HG03439 (cell line): ENCODE data around the gene MINDY4.

Experiments
- ATAC-seq: cut with Tn5 transposase; IDR thresholded peaks from one replicate; pipeline ENCODE4 v1.9.1; 2021; ENCODE audit warnings: mild to moderate bottlenecking, moderate library complexity; ENCODE audit not compliant: unreplicated experiment

MINDY4 gene

DNA sequence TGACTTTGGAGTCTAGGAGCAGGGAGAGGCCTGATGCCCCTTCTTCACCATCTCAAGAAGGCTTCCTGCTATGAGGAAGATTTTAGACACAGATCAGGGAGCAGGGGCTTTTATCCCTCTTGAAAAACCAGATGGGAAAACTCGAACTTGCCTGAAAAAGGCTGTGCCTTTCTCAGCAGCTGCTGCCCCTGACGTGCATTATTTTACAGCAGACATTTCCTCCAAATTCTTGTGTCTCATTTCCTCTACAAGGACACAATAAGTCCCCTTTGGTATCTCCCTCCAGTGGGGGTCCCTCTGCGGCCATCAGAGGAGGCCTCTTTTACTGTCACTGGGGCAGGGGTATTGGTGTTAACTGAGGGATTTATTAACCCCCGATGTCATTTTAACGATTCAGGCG, 102.4 kb downstream of the MINDY4 start:
- ATAC-seq = no peak

DNA sequence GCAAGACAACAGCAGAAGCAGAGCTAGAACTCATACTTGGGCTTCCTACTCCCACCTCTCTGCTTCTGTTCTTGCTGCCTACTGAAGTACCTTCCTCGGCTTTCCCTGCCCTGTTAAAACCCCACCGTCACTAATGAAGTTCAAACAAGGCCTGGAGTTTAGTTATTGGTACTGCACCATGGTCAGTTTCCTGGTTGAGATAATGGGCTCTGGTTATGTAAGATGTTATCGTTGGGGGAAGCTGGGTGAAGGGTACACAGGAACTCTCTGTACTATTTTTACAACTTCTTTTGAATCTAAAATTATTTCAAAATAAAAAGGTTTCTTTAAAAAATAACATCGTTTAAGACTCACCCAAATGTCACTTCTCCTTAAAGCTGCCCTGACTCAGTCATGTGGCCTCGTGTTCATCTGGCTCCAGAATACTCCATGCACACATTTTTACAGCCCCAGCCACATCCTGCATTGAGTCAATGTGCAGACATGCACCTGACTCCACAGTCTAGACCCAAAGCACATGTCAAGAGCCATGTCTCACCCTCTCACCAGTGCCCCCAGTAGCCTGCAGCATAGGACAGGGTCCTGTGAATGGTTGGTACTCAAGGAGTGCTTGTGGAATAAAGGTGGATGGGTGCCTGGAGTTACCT, 103.6 kb downstream of the MINDY4 start:
- ATAC-seq = no peak

DNA sequence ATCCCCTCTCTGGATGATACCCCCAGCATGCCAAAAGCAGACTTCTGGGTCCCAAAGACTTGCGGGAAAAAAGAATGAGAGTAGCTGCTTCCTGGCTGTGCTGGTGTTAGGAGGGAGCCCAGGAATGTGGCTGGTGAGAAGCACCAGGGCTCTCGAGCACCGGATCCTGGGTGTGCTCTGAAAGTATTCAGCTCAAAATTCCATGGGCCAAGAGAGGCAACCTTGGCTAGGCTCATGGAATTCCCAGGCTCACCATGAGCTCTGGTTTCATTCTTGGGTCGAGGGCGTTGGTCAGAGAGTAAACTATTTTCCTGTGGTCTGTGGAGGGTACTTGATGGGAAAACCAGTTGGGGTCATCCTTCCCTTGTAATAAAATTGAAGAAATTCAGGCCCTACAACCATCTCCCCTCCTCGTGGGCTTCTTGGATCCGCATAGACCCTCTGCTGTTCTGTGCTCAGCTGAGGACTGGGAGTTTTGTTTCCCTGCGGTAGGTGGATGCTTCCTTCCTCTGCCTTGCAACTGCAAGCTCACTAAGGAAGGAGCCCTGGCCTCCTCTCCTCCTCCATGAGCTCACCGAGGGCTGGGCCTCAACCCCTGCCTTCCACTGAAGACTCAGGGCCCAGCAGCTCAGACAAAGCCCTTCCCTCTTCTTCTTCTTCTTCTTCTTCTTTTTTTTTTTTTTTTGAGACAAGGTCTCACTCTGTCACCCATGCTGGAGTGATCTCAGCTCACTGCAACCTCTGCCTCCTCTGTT, 106.0 kb downstream of the MINDY4 start:
- ATAC-seq = no peak

DNA sequence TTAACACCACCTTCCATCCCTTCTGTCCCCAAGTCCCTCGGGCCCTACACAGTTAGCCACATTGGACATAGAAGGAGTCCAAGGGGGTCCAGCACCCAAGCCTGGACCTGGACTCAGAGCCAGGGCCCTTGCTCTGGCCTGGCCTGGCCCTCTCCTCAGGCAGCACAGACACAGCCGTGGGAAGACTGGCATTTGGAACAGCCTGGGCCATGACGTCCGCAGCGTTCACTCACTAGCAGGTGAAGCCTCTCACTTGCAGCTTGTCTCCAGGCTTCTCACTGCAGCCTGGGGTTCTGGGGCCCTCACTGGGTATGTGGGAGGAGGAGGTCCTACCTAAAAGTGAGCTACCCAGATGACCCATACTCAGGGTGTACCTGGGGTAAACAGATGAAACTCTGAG, 106.8 kb downstream of the MINDY4 start:
- no peak for ATAC-seq

DNA sequence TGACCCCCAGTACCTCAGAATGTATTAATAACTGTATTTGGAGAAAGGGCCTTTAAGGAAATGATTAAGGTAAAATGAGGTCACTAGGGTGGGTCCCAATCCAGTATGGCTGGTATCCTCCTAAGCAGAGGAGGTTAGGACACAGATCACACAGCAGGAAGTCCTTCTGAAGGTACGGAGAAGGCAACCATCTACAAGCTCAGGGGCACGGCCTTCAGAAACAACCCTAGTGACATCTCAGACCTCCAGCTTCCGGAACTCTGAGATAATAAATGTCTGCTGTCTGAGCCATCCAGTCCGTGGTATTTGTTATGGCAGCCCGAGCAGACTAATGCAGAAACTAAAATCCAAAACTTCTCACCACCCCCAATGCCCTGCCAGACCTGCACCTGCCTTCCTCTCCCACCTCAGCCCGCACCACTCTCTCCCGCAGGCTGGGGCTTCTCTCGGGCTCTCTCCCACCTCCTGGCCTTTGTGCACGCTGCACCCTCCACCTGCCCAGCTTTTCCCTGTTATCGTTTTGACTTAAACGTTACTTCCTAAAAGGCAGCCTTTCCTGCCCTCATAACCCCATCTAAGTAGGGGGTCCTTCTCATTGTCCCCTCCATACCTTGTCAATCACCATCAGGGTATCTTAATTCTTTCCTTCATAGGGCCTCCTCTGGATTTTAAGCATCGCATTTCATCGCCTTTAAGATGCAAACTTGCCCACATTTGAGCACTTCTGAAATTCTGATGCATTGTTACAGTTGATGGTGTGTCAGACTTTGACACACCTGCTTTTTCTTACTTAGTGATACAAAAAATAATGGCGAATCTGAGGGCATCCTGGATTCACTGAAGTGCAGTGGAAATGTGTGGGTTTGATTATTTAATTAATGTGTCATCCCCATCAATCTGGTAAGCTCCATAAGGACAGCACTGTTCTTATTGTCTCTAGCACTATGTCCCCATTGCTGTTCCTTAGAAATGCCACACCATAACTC, 108.2 kb downstream of the MINDY4 start:
- no peak for ATAC-seq

DNA sequence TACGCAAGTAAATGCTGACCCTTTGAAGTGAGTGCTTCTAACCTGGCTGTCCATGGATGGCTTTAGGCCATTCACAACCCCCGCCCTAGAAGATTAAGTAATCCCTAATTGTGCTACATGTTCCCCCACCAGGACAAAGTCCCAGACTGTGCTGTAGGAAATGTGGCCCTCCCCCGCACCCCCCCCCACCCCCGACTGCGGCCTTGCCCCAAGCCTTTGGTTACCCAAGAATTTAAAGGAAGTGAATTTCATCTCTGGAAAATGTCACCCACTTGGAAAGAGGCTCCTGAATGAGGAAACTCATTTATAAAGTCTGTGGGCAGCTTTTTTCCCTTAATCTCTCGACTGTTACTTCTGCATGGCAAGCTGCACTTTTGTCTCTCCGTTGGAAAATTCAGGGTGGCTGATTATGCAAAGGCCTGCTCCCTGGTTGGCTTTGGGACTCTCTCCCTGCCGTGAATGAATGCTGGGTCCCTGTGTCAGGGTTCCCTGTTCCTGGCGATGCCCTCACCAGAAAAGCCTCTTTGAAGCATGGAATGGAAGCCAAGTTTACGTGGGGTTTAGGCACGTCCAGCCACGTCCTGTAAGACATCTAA, 109.0 kb downstream of the MINDY4 start:
- ATAC-seq = no peak

DNA sequence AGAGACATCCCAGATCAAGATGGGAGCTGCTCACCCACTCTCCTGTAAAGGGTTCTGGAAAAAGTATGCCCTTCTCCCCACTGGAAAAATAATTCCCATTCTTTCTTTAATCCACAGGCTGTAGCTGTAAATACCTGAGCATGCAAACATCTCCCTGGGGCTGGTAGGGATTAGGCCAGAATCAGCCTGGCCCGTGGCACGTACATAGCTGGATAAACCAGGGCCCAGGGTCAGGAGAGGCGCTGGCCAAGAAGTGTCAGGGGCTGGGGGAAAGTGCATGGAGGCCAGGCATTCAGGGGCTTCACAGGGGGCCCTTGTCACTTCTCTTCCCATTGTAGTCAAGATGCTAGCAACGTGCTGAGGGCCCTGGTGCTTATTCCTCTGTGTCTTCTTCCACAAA, 109.7 kb downstream of the MINDY4 start:
- no peak for ATAC-seq

DNA sequence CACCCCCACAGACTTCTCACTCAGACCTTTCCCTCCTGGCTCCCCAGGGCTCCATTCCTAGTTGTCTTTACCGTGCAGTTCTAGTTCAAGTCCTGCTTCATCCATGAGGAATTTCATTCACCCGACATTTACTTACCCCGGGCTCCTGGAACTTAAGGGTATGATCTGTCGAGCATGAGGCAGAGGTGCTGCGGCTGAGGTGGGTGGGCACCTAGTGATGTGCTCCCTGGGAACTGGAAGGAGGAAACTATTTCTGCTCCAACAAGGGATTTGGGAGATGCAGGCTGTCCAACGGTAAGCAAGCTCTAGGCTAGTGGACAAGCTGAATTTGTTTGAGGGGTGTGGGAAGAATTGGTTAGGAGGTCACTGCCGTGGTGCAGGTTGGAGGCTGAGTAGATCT, 110.2 kb downstream of the MINDY4 start:
- no peak for ATAC-seq

DNA sequence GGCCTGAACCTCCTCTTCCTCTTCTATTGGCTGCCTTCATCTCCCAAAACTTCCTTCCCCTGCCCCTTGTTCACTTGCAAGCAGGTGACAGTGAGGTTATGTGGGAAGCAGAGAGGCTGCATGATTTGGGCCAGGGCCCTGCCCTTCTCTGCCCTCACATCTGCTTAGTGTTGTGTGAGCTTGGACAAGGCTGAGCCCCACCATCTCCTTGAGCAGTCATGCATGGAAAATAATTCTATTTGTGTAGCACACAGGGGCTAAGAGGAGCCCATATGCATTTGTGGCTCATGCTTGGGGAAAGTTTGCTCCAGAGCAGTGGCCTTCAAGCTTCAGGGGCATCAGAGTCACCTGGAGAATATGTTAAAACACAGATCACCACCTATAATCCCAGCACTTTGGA, 113.7 kb downstream of the MINDY4 start:
- ATAC-seq = no peak

DNA sequence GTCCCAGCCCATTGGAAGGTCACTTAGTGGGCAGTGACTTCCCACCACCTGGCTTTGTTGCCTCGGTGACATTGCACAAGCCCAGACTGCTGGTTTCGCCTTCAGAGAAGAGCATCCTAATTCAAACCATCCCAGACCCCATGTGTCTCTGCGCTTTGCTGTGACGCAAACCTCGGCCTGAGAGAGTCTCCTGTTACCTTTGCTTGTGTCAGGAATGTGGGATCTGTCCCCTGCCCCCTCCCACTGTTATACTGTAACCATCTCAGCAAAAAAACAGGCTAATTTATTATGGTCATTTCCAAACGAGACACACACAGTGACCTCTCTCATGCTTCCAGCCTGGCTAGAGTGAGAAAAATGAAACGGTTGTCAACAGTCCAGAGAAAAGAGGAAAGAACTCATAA, 115.4 kb downstream of the MINDY4 start:
- ATAC-seq = no peak

DNA sequence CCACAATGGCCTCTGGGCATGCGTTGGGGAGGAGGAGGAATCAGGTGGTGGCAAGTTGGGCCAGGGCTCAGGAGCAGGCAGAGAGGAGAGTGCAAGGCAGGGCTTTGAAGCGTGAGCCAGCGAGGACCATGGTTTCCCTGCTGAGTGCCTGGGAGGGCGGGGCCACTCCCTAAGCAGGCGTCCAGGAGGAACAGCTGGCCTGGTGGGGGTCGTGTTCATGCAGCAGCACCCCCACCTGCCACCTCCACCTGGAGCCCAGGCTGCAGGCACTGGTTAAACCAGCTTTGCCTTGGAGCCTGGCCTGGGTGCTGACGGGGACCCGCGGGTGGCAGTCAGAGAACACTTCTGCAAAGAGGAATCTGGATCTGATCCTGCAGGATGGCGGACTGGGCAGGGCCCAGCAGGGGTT, 116.3 kb downstream of the MINDY4 start:
- ATAC-seq = no peak

DNA sequence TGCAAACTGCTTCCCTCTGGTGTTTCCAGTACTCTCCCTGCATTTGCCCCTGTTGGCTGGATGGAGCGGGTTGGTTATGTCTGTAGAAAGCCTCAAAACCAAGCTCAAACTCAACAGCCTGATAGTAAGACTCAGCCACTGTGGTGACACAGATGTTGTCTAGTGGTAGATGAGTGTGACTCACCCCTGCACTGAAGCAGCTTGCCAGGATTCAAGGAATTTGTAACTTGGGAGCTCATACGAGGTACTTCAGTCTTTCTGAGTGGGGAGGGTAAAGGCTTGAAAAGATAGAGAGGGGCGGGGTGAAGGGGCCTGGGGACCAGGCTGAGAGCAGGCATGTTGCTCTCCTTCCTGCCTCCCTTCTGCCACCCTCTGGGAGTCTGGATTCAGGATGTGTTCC, 117.5 kb downstream of the MINDY4 start:
- ATAC-seq = no peak

DNA sequence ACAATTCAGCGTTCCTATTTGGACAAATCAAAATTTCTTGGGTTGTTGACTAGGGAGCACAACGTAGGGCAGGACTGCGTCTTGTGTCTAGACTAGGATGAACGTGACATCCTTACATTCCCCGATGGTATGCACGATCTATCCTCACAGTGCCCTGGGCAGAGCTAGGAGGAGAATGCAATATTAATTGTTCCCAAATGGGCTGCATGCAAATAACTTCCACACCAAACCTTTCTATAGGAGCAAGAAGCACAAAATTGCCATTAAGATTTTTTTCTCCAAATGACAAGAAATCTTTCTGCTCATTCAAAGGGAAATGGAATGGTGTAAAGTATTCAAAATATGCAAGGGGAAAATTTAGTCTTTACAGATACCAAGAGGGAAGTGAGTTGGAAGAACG, 119.0 kb downstream of the MINDY4 start:
- ATAC-seq = no peak

DNA sequence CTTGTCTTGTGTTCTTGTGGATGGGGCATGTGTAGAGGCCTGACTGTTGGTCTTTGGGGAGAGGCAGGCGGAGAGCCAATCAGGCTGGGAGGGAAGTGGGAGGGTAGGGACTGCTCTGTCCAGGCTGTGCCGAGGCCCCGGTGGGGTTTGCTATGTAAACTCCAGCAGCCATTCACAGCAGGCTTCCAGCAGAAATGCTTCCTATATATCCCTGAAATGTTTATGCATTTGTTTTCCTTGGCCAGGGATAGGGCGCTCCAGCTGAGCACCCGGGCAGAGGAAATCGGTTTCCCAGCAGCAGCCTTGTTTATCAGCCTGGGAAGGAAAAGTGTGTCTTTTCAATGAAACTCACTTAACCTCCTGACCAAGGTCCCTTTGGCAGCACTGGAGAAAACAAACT, 122.1 kb downstream of the MINDY4 start:
- ATAC-seq = no peak

DNA sequence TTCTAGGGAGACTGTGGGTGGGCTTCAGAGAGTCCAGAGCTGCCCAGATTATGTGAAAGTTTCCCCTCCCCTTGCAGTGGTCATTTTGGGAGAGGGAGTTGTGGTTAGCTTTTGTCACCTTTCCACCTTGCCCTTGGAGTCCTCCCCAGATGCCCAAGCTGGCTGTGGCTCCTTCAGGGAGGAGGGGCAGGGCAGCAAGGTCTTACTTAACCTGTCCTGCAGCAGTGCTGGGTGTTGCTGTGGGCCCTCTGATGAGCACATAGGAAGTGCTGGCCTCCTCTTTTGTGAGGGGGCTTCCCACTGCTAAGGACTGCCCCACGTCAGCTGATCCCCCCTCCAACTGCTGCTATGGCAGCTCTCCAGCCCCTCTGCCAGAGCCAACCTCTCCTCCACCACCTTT, 122.8 kb downstream of the MINDY4 start:
- ATAC-seq = no peak

DNA sequence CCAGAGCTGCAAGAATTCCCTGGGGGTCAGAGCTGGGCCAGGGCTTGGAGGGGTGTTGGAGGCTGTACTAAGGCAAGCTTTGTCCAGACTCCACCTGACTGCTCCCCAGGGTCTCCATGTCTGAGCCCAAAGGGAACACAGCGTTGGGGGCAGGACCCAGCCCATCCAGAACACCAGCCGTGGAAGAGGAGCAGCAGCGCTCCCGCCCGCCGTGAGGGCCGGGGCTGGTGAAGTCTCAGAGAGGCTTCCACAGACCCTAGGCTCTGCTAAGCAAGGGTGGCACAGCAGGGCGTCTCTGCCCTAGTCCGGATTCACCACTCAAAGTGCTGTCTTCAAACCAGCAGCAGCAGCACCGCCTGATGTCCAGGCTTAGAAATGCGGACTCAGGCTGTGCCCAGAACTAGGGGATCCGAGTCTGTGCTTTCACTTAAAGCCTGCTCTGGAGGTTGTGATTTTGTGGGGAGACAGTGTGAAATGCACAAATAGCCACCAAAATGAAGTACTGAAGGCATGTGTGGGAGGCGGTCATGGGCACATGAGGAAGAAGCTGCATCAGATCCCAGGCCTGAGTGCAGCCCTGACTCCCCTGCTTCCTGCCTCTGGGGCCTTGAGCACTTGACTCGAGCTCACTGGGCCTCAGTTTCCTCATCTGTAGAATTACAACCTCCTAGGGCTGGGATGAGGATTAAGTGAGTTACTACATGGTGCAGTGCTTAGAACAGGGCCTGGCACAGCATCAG, 123.8 kb downstream of the MINDY4 start:
- no peak for ATAC-seq

DNA sequence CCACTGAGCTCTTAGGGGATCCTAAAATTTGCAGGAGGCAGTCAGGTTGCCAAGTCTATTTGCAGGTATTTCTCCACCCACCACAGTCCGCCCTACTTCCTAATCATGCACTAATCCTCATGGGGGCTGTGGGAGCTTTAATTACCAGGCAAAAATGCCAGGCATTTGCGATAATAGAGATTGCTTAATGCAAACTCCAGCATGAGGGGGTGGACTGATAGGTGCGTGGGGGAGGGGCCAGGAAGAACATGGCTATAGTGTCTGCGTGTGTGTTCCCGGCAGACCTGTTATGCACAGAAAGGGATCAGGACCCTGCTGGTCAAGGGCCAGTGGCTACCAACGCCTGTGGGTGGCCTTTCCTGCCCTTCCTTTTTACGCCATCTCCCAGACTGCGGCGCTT, 124.8 kb downstream of the MINDY4 start:
- ATAC-seq = no peak

DNA sequence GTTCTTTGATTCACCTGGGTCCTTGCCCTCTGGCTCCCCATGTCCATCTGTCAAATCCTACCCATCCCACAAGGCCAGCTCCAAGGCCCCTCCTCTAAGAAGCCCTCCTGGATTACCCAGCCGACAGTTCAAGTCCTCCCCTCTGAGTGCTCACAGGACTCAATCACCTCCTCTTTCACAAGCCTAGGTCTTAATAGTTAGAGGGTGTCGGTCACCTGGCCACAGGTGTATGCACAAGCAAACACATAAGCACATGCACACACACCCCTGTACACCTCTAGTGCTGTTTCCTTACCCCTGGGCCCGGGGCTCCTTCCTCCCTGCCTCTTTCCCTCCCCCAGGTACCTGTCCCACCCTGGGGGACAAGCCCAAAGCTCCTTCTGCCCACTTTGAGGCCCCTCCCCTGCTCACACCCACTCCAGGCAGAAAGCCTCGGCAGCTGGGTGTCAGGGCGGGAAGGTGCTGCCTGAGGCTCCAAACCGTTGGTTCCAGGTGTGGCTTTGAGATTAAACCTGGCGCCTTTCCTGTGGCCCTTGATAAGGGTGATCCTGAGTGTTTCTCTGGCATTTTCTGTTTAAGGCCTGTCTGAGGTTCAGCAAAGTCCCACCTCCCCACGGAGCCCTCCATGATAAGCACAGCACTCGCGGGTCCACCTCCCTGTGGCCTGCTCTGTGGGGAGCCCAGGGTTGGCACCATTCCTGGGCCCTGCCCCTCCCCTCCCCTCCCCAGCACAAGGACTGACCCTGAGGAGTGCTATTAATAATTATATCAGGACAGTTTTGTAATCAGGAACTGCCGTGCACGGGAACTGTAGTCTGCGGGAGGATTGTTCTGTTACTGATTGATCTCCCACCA, 125.8 kb downstream of the MINDY4 start:
- ATAC-seq = no peak

DNA sequence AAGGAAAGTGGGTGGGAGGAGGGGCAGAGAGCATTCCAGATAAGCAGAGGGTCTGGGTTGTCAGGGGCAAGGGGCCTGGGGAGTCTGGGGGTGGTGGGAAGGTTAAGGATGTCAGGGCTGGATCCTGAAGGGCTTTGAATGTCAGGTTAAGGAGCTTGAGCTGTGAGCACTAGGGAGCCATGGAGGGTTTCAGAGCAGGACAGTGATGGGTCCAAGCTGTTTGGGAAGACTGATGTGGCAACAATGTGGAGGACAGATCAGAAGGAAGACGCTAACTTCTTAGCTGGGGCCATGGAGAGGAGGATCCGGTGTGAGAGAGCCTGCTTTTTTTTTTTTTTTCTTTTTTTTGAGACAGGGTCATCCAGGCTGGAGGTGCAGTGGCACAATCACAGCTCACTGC, 126.6 kb downstream of the MINDY4 start:
- no peak for ATAC-seq

DNA sequence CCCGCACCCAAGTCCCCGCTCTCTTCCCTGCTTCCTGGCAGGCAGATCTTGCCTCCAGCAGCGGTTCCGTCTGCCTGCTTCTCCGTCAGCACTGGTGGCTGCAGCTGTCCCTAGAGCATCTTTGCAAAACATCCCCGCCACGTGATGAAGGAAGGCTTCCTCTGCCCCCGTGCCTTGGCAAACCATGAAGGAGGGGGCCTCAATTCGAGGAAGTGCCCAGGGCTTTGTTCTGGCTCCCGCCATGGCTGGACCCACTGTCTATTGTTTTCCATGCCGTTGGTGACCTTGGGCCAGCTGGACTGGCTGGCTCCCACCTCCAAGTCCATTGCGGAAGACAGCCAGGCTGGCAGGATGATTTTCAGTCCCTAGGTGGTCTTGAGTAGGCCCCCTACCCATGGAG, 127.2 kb downstream of the MINDY4 start:
- ATAC-seq = no peak
